Stimulated activated CD4-positive, alpha-beta T cell treated with anti-CD3 and anti-CD28 coated beads, TNF-alpha, amount 100 ng/mL, for 1 hour (primary cell): ENCODE measurements around the gene RBFOX2.

Source experiments
- DNase-seq, 3 donors: peaks; one replicate each; pipeline ENCODE4 v3.0.0-alpha.2; 2020; ENCODE audit warnings: low read depth in 3 of 3, low spot score in 1 of 3

Gene RBFOX2

DNA sequence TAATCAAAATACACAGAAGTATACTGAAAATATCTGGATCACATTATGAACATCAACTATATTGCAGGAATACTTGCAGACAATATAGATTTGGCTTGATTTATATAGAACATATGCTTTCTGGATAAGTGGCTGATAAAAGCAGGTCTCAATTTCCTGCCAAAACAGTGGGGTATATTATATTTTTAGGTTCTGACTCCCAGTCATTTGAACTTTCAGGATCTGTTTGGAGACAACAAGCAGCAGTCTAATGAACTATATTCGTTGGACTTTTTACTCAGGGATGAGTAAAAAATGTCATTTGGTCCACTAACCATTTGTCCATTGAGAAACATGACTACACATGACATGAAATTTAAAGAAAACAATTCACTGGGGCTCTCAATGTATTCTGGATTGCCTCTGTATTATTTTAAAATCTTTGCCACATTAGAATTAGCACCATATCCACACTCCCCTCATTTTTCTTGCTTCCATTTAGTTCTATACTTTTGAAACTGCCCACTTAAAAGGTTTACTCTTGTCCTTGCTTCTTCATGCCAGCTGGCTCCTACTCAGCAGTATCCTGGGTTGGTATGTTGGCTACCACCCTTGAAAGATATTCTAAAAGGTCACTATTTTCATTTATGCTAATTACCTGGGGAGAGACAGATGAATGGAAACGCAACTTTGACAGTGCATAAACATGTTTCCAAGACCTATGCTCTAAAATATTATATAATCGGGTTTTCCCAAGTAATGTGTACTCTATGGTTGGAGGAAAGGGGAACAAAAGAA lies 157.9 kb downstream of the RBFOX2 start:
- DNase-seq = no peak

GRCh38 chr22:35868938-35869337 lies 159.7 kb downstream of the RBFOX2 start:
- no peak for DNase-seq

- DNase-seq = no peak
These were observed 162.0 kb downstream of the RBFOX2 start for GRCh38 chr22:35866651-35867050.

- DNase-seq = no peak
These were observed 164.0 kb downstream of the RBFOX2 start for GRCh38 chr22:35864545-35865165.

GRCh38 chr22:35863432-35863831 lies 165.2 kb downstream of the RBFOX2 start:
- no peak for DNase-seq

- DNase-seq = no peak
These were observed 165.9 kb downstream of the RBFOX2 start for GRCh38 chr22:35862697-35863096.

DNA sequence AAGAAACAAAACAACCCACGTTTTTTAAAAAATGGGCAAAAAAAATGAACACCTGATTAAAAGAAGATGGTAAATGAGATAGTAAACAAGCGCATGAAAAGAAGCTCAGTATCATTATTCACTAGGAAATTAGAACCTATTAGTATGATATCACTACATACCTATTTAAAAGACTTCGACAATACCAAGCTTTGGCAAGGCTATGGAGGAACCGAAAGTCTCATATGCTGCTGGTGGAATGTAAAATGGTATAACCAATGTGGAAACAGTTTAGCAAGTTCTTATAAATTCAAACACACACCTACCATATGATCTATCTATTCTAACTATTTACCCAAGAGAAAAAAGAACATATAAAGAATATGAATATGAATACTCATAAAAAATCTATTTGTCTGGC lies 167.2 kb downstream of the RBFOX2 start:
- DNase-seq = no peak

- DNase-seq = no peak
These were observed 167.8 kb downstream of the RBFOX2 start for GRCh38 chr22:35860837-35861236.

DNA sequence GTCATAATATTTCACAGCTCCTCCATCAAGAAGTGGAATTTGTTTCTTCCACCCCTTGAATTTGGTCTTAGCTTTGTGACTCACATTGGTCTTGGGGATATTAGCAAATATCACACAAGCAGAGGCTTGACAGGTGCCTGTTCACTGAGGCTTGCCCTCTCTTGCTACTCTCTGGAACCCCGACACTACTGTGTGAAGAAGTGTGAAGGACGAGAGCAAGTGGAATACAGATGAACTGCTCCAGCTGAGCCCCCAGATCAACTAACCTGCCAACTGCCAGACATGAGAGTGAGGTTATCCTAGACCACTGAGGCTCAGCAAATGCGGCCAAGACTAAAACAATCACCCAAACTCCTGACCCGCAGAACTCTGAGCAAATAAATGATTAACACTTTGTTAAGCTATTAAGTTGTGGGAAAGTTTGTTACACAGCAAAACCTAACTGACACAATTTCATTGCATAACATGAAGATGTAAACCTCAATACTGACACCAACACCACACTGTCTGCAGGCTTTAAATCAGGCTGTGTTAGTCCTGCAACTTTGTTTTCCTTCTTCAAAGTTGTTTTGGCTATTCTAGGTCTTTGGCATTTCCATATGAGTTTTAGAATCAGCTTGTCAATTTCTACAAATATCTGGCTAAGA lies 168.4 kb downstream of the RBFOX2 start:
- DNase-seq = no peak

GRCh38 chr22:35854334-35854733 lies 174.3 kb downstream of the RBFOX2 start:
- DNase-seq = no peak

- DNase-seq = no peak
These were observed 176.5 kb downstream of the RBFOX2 start for GRCh38 chr22:35852076-35852475.

DNA sequence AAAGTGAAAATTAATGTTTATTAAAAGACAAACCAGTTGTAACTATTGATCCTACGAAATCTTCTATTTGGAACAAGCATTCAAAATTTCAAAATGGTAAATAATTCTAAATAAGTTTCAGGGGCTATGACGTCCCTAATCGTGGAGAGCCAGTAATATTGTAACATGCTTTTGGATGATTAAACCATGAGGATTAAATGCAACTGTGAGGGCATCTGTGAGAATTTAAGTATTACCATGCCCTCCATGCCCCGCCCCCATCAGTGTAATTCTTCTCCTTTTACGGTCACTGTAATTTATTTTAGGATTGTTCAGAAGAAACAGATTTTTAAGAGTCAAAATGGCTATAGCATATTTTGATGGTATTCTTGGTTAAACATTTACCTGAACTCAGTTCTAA lies 177.8 kb downstream of the RBFOX2 start:
- no peak for DNase-seq

DNA sequence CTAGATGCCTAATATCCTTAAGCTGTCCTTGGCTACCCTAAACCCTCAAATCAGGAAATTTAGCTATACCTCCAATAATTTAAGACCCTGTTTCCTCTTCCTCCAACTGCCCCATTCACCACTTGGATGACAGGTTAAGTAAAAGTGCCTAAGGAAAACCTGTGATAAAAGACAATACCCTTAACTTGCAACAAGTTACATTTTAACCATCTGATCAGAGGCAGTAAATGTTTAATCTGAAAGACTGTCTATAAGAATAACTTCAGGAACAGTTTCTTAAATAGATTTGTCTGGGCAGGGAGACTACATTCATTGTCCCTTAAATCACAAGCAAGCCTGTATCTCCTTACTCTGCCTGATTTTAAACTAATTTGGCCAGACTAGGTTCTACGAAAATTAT lies 181.8 kb downstream of the RBFOX2 start:
- no peak for DNase-seq

DNA sequence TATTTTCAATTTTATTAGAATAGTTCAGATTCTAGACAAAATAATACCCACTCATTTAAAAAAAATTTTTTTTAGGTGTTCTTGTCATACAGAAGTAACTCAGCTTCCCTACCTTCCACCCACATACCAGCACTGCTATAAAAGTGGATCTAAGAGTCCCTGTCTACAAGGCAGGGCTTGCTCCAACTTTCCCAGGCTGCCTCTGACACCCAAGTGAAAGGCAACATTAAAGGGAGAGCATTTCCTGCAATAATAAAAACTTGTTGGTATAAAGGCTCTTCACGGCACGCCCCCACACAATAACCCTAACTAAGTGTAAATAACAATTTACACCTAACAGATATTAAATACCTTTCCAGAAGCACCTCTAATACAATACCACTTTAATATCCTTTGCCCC lies 183.7 kb downstream of the RBFOX2 start:
- DNase-seq = no peak

GRCh38 chr22:35842954-35843353 lies 185.7 kb downstream of the RBFOX2 start:
- no peak for DNase-seq

GRCh38 chr22:35842519-35842913 lies 186.1 kb downstream of the RBFOX2 start:
- DNase-seq = no peak

- no peak for DNase-seq
These were observed 186.6 kb downstream of the RBFOX2 start for GRCh38 chr22:35841907-35842518.

DNA sequence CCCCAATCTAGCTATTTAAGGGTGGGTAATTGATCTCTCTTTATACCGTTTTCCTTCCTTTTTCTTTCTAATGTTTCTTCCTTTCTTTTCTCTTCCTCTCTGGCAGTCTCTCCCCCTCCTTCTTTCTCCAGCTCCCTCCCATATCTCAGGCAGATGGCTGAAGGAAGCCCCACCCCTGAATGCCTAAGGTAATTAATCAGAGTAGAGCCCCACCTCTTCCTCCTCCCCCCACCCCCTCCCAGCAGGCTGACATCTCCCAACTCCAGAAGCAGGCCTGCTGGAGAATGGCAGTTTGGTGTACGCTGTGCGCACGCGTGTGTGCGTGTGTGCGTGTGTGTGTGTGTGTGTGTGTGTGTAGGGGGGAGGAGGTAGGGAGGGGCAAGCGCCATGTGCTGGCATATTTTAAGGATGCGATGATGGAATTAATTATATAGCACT lies 188.3 kb downstream of the RBFOX2 start:
- DNase-seq = no peak

DNA sequence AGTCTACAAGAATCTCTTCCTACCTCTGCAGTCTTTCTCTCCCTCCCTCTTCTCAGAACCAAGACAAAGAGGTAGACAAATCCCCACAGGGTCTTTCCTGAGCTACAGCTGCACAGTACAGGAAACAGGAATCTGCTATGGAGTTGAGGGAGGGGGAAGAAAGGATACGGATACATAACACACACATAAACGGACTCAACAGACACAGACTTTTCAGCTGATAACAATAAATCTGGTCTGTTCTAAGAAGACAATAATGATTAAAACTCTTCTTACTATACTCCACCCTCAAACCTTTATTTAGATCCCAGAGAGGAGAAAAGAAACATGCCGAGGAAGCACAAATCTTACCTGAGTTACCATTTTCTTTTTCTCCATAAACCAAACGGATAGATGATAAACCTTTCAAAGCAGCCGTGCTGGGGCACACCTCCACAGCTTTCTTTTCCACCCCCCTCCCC lies 188.8 kb downstream of the RBFOX2 start:
- DNase-seq = no peak

DNA sequence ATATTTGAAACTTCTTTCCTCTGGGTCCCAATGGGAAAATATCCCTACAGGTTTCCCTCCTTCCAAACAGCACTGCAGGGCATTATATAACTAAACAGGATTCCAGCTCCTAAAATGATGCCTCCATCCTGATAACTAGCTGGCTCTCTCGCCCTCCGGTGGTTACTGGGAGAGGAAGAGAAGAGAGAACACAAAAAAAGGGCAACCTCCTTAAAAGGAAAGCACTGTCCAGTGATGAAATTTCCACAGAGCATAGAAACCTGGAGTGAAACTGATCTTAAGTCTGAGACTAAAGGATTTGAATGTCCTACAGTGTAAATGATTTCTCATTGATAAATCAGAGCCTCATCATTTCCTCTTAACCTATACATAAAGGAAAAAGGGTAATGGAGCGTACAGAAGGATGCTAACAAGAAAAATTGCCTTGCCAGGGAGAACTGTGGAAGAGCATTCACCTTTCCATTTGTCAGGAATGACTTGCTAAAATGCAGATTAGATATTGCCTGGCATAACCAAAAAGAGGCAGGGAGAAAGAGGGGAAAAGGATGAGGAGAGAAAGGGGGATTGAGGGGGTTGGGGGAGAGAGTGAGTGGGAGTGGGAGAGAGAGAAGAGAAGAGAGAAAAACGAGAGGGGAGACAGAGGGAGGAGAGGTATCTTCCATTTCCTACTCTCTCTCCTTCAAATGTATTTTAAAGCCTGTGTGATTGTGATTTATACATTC lies 189.6 kb downstream of the RBFOX2 start:
- no peak for DNase-seq

DNA sequence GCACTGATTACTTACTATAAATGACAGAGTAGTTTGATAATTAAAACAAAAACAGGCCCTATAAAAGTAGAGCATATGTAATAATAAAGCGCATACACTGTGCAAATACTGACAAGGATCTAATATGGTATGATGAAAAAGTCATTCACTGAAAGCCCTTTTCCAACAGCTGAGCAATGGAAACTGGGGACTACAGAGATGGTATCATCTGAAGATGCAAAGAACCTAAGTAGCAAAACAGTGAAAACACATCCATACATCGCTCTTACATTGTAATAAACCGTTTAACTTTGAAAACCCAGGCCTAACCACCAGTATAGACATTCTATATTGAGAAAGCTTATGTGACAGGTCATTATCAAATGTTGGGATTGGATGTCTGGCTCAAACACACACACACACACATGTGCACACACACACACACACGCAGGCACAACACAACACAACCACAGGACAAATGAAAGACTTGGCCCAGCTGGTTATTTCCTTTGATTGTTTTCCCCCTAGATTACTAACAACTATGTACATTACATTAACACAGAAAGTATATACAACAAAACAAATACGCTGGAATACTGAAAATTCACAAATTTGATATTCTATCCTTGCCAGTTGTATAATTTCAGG lies 191.4 kb downstream of the RBFOX2 start:
- DNase-seq = no peak
